GM12878 (cell line): ENCODE measurements around the gene GPR173. TPM values are rescaled to one million over a fixed set of nuclear protein-coding genes. Genes with fewer than 3 reads are reported as not detected.

Experiments used
- ATAC-seq: fragments of 200-7000 bp; cut with Tn5 transposase; 3 replicates; pipeline ENCODE4 v1.9.1; 2020; ENCODE audit warnings: mild to moderate bottlenecking, moderate library complexity
- BruUV-seq: library from RNA; stranded (reverse); fragments of 400-500 nt; replicated peaks from 2 replicates; lab custom pipeline; 2021; lab: Mats Ljungman, UMichigan
- CTCF ChIA-PET: fragments of 300-600 bp; sonication (Branson Sonifier 250); formaldehyde crosslinking; extraction: SDS; loops from one replicate; lab custom pipeline; 2021; ENCODE audit warnings: inconsistent platforms; lab: Yijun Ruan, JAX
- POLR2A ChIA-PET: fragments of 350-600 bp; formaldehyde crosslinking; extraction: SDS; loops from one replicate; lab custom pipeline; 2021; ENCODE audit warnings: inconsistent platforms; lab: Charles Lee
- RAD21 ChIA-PET: fragments of 300-600 bp; sonication (Branson Sonifier 250); formaldehyde crosslinking; loops from one replicate; lab custom pipeline; 2023; ENCODE audit warnings: antibody characterized with exemption; ENCODE audit not compliant: unreplicated experiment; lab: Charles Lee
- SMC1A ChIA-PET: fragments of 300-600 bp; sonication (Branson Sonifier 250); formaldehyde crosslinking; loops from one replicate; lab custom pipeline; 2023; ENCODE audit not compliant: unreplicated experiment, uncharacterized antibody; lab: Charles Lee
- DNase-seq: peaks from one replicate; pipeline ENCODE4 v3.0.0-alpha.2; 2011; ENCODE audit warnings: low read depth, low spot score
- FAIRE-seq: peaks from 3 replicates; lab custom pipeline; 2011; peaks lifted over from hg19 to GRCh38; lab: Jason Lieb, UNC
- H2AFZ ChIP-seq: 2 replicates; pipeline ENCODE4 v1.6.0; 2011; ENCODE audit warnings: low read depth, low read length, control low read depth; ENCODE audit not compliant: control insufficient read depth
- H3K27ac ChIP-seq: 2 replicates; pipeline ENCODE4 v1.5.1; 2011; ENCODE audit warnings: control low read depth; ENCODE audit not compliant: control insufficient read depth, insufficient read depth
- H3K27me3 ChIP-seq, 2 experiments: replicated peaks in 1 of 2; 2 replicates each; pipeline versions ENCODE4 v1.6.0 to v1.6.1; 2011; ENCODE audit warnings: low read length in 1 of 2; ENCODE audit not compliant: control insufficient read depth in 2 of 2, insufficient read depth in 2 of 2
- H3K36me3 ChIP-seq, 2 experiments: 2 replicates each; pipeline ENCODE4 v1.5.1; 2011; ENCODE audit warnings: low read length in 1 of 2; ENCODE audit not compliant: control insufficient read depth in 2 of 2, insufficient read depth in 2 of 2
- H3K4me1 ChIP-seq: 2 replicates; pipeline ENCODE4 v1.6.1; 2011; ENCODE audit warnings: mild to moderate bottlenecking, low read length, moderate library complexity, mixed read lengths; ENCODE audit not compliant: control insufficient read depth, insufficient read depth
- H3K4me2 ChIP-seq: 2 replicates; pipeline ENCODE4 v1.6.0; 2011; ENCODE audit warnings: control low read depth; ENCODE audit not compliant: control insufficient read depth, insufficient read depth
- H3K4me3 ChIP-seq: fragments of 200-600 bp; sonication (generic); 2 replicates; pipeline ENCODE4 v1.5.1; 2016
- H3K79me2 ChIP-seq: 2 replicates; pipeline ENCODE4 v1.6.0; 2011; ENCODE audit warnings: low read length; ENCODE audit not compliant: control insufficient read depth, insufficient read depth
- H3K9ac ChIP-seq: 2 replicates; pipeline ENCODE4 v1.8.0; 2011; ENCODE audit warnings: low read length, control low read depth, mixed read lengths; ENCODE audit not compliant: control insufficient read depth, insufficient read depth
- H3K9me3 ChIP-seq: replicated peaks from 3 replicates; pipeline ENCODE4 v1.5.1; 2011; ENCODE audit warnings: mild to moderate bottlenecking, low read length; ENCODE audit not compliant: control insufficient read depth, insufficient read depth
- H4K20me1 ChIP-seq: 2 replicates; pipeline ENCODE4 v1.6.0; 2011; ENCODE audit not compliant: control insufficient read depth, insufficient read depth
- CUX1 ChIP-seq: IDR thresholded peaks from 2 replicates; pipeline ENCODE4 v1.6.1; 2012; ENCODE audit warnings: improper control_type of control experiment, low read depth, low read length; ENCODE audit not compliant: insufficient replicate concordance
- TCF7 ChIP-seq: IDR thresholded peaks from 2 replicates; pipeline ENCODE4 v1.6.1; 2014; ENCODE audit warnings: antibody characterized with exemption, borderline replicate concordance
- ZNF207 ChIP-seq: fragments of 450-650 bp; IDR thresholded peaks from 2 replicates; pipeline ENCODE4 v1.6.1; 2014; ENCODE audit warnings: antibody characterized with exemption, mild to moderate bottlenecking, borderline replicate concordance
- WGBS: methylation state at CpG from one replicate; pipeline ENCODE4 v1.1.6; 2016; ENCODE audit warnings: low lambda C conversion rate; ENCODE audit not compliant: insufficient replicate concordance, insufficient coverage; ENCODE audit errors: missing lambda C conversion rate; 5-methylcytosine and 5-hydroxymethylcytosine counted together
- in situ Hi-C: fragments of 300-500 bp; cut with MboI; formaldehyde crosslinking; loops from 9 replicates; pipeline ENCODE4 v1.14.3; 2018; ENCODE audit warnings: mixed read lengths
- intact Hi-C: fragments of 100-400 bp; cut with micrococcal nuclease; formaldehyde crosslinking; loops from one replicate; pipeline ENCODE4 v1.14.2; 2022; ENCODE audit not compliant: unreplicated experiment
- polyA plus RNA-seq, 11 experiments: library from polyadenylated mRNA; depleted of rRNA in 4 of 11; unstranded in 6 of 11; stranded (reverse) in 5 of 11; fragments of >200 nt; fragmentation: Nextera tagmentation in 4 of 11; fragmentation: Illumina TruSeq in 1 of 11; extraction: Ambion mirVana in 4 of 11; extraction: Trizol in 1 of 11; gene quantifications; 1 replicate in 1 of 11; 2 replicates in 10 of 11; pipeline versions ENCODE4 v1.2.1 to v1.2.3, GENCODE V29; 2011 to 2016; ENCODE audit warnings: inconsistent platforms in 2 of 11, missing spikeins in 2 of 11, low read depth in 1 of 11
- total RNA-seq, 4 experiments: library from RNA; depleted of rRNA in 3 of 4; stranded (reverse); fragments of >200 nt in 3 of 4; fragmentation: Illumina TruSeq in 1 of 4; extraction: Trizol in 1 of 4; gene quantifications; 2 replicates each; pipeline versions ENCODE4 v1.2.1 to v1.2.3, GENCODE V29; 2013 to 2021

Gene GPR173
- total and polyA plus RNA-seq, 10 of the 15 experiments (the other 5 are each of a cell fraction or from before 2014, with no cell fraction given), result 0.04 to 0.24 (median 0.12) TPM; not detected in 4

- Histone ChIP-seq H3K27me3 (no peaks in the 10 kb centered on the region), H3K9ac (no peak overlapping the region), H3K4me2 (no peak overlapping the region), H2AFZ (no peak overlapping the region), H3K4me3 (no peak overlapping the region), H3K4me1 (no peaks in the 10 kb centered on the region), H4K20me1 (no peaks in the 10 kb centered on the region), H3K79me2 (no peaks in the 10 kb centered on the region), H3K9me3 (no peaks in the 10 kb centered on the region), H3K27ac (no peak overlapping the region), H3K36me3 (no peaks in the 10 kb centered on the region)
- TF ChIP-seq TCF7 (no peak), ZNF207 (no peak), CUX1 (no peak)
- no TSS peak for BruUV-seq
- ATAC-seq, result no peak
- intact Hi-C loops (no loop called here), in situ Hi-C loops (no loop called here)
- ChIA-PET RAD21 (no interaction called here), SMC1A (no interaction called here), POLR2A (no interaction called here), CTCF (no interaction called here)
- FAIRE-seq, result no peak
- DNase-seq, result no peak
- 40% methylated on average over 5 of the region's 5 CpGs for WGBS
These were observed 3.6 kb upstream of the GPR173 start for GRCh38 chrX:53044995-53045394.
